ENCODE data around the gene MARS1. TPM values are rescaled to one million over a fixed set of nuclear protein-coding genes. Genes with fewer than 3 reads are reported as not detected.
"Not testable (repeated sequence)": the region's sequence is repeated elsewhere in the genome, so short reads cannot be mapped to it uniquely, and the experiment has no call there.

Gene MARS1
- total RNA-seq, 1 donor from 2014 or later = 257 TPM

GRCh38 chr12:57491393-57492280 lies 3.8 kb downstream of the MARS1 start:
- no peaks in the 10 kb centered on the region for H3K27me3 Mint-ChIP-seq (ENCODE audit: low read depth)
- no peak overlapping the region for H3K27ac Mint-ChIP-seq (ENCODE audit: unreplicated experiment)
- H3K4me3 Mint-ChIP-seq = peak overlapping the region; percentile 64
- no peaks in the 10 kb centered on the region for H3K9me3 Mint-ChIP-seq
- peaks cover 25% of the 10 kb centered on the region for H3K4me1 Mint-ChIP-seq
- peak; percentile 42 for TF ChIP-seq CTCF (conservative IDR thresholded peaks at IDR 0.05)
- peaks cover 14% of the 10 kb centered on the region for H3K36me3 Mint-ChIP-seq (ENCODE audit: low read depth)
- no peak for DNase-seq (ENCODE audit: low read depth, low spot score)

GRCh38 chr12:57495051-57495701 lies 7.3 kb downstream of the MARS1 start:
- H3K27me3 Mint-ChIP-seq (ENCODE audit: low read depth); H3K9me3 Mint-ChIP-seq; DNase-seq (ENCODE audit: low read depth, low spot score); H3K27ac Mint-ChIP-seq (ENCODE audit: unreplicated experiment); H3K4me1 Mint-ChIP-seq; H3K4me3 Mint-ChIP-seq: not testable (repeated sequence)
- peaks cover 25% of the 10 kb centered on the region for H3K36me3 Mint-ChIP-seq (ENCODE audit: low read depth)

- peak overlapping the region; percentile 10 for H3K27ac Mint-ChIP-seq (ENCODE audit: unreplicated experiment)
- TF ChIP-seq CTCF (conservative IDR thresholded peaks at IDR 0.05) = no peak
- H3K9me3 Mint-ChIP-seq = no peaks in the 10 kb centered on the region
- no peak for DNase-seq (ENCODE audit: low read depth, low spot score)
- no peaks in the 10 kb centered on the region for H3K4me1 Mint-ChIP-seq
- H3K27me3 Mint-ChIP-seq (ENCODE audit: low read depth) = no peaks in the 10 kb centered on the region
- no peak overlapping the region for H3K4me3 Mint-ChIP-seq
- H3K36me3 Mint-ChIP-seq (ENCODE audit: low read depth) = peaks cover 32% of the 10 kb centered on the region
These were observed 9.0 kb downstream of the MARS1 start for GRCh38 chr12:57496822-57497221.

- peaks cover 36% of the 10 kb centered on the region for H3K36me3 Mint-ChIP-seq (ENCODE audit: low read depth)
- no peak for DNase-seq (ENCODE audit: low read depth, low spot score)
- no peak for TF ChIP-seq CTCF (conservative IDR thresholded peaks at IDR 0.05)
- no peaks in the 10 kb centered on the region for H3K27me3 Mint-ChIP-seq (ENCODE audit: low read depth)
- no peak overlapping the region for H3K4me3 Mint-ChIP-seq
- H3K27ac Mint-ChIP-seq (ENCODE audit: unreplicated experiment) = peak overlapping the region; percentile 10
- H3K4me1 Mint-ChIP-seq = no peaks in the 10 kb centered on the region
- no peaks in the 10 kb centered on the region for H3K9me3 Mint-ChIP-seq
These were observed 9.6 kb downstream of the MARS1 start for GRCh38 chr12:57497223-57498131.

GRCh38 chr12:57498132-57498502 lies 10.2 kb downstream of the MARS1 start:
- no peak overlapping the region for H3K27ac Mint-ChIP-seq (ENCODE audit: unreplicated experiment)
- H3K27me3 Mint-ChIP-seq (ENCODE audit: low read depth) = no peaks in the 10 kb centered on the region
- H3K36me3 Mint-ChIP-seq (ENCODE audit: low read depth) = peaks cover 30% of the 10 kb centered on the region
- H3K4me3 Mint-ChIP-seq = no peak overlapping the region
- DNase-seq (ENCODE audit: low read depth, low spot score) = no peak
- no peaks in the 10 kb centered on the region for H3K9me3 Mint-ChIP-seq
- no peak for TF ChIP-seq CTCF (conservative IDR thresholded peaks at IDR 0.05)
- H3K4me1 Mint-ChIP-seq = no peaks in the 10 kb centered on the region

Data from neural crest cell (in vitro differentiated cells).